Measurements from ENCODE around the gene ELF1. TPM values are rescaled to one million over a fixed set of nuclear protein-coding genes. Genes with fewer than 3 reads are reported as not detected.
"Not testable (repeated sequence)": the region's sequence is repeated elsewhere in the genome, so short reads cannot be mapped to it uniquely, and the experiment has no call there.

ELF1 gene
- total and polyA plus RNA-seq, 2 of the 8 experiments (the other 6 are each of a cell fraction or from before 2014, with no cell fraction given): 5.6 to 18.2 TPM

DNA sequence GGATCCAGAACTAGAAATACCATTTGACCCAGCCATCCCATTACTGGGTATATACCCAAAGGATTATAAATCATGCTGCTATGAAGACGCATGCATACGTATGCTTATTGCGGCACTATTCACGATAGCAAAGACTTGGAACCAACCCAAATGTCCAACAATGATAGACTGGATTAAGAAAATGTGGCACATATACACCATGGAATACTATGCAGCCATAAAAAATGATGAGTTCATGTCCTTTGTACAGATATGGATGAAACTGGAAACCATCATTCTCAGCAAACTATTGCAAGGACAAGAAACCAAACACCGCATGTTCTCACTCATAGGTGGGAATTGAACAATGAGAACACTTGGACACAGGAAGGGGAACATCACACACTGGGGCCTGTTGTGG is 17.4 kb upstream of the ELF1 start:
- H3K23ac ChIP-seq (ENCODE audit: insufficient read length); H3K4me1 ChIP-seq (replicated peaks in 1 of 4; ENCODE audit: control insufficient read depth in 3 of 4, insufficient read depth in 4 of 4, low read length in 3 of 4); H4K20me1 ChIP-seq (replicated peaks in 1 of 2; ENCODE audit: control insufficient read depth in 1 of 2, insufficient read depth in 2 of 2, low read length in 2 of 2); H3K79me2 ChIP-seq (ENCODE audit: control insufficient read depth in 1 of 2, insufficient read depth in 2 of 2, low read length in 2 of 2); H3K14ac ChIP-seq (ENCODE audit: insufficient read length); H2BK120ac ChIP-seq (replicated peaks; ENCODE audit: low read depth, low read length); H2AFZ ChIP-seq (ENCODE audit: low read length); H2AK5ac ChIP-seq (ENCODE audit: low read depth, low read length); CTCF ChIA-PET (ENCODE audit: partially characterized antibody); H3K79me1 ChIP-seq (ENCODE audit: low read depth, low read length); H3K18ac ChIP-seq (ENCODE audit: extremely low read depth, low read length); H3K9me3 ChIP-seq (ENCODE audit: insufficient read depth in 2 of 2, low read depth in 1 of 2, low read length in 1 of 2); H3K4me3 ChIP-seq (ENCODE audit: extremely low read depth in 1 of 4, insufficient read depth in 2 of 4, low read depth in 3 of 4, low read length in 4 of 4); H3K27me3 ChIP-seq (replicated peaks in 1 of 4; ENCODE audit: control insufficient read depth in 3 of 4, extremely low read depth in 1 of 4, insufficient read depth in 3 of 4, low read length in 3 of 4); H3K4ac ChIP-seq (replicated peaks; ENCODE audit: insufficient read length, low read depth, low read length); H4K91ac ChIP-seq (replicated peaks; ENCODE audit: insufficient read length, low read length); FAIRE-seq; H3K36me3 ChIP-seq (ENCODE audit: control insufficient read depth in 2 of 4, insufficient read depth in 4 of 4, low read length in 3 of 4); H3K56ac ChIP-seq (replicated peaks; ENCODE audit: insufficient read length, low read depth, low read length); H3K23me2 ChIP-seq (ENCODE audit: low read depth, low read length); H2BK12ac ChIP-seq (ENCODE audit: low read depth, low read length); H3K9ac ChIP-seq (replicated peaks in 1 of 4; ENCODE audit: extremely low read depth in 1 of 4, low read depth in 3 of 4, low read length in 3 of 4); H3K4me2 ChIP-seq (ENCODE audit: insufficient read depth in 1 of 2, low read depth in 2 of 2, low read length in 2 of 2); H4K8ac ChIP-seq (ENCODE audit: extremely low read depth, insufficient read depth, low read length); POLR2A ChIA-PET (ENCODE audit: partially characterized antibody); H2BK20ac ChIP-seq (ENCODE audit: low read length); H4K5ac ChIP-seq (ENCODE audit: insufficient read length, low read depth, low read length); H2BK5ac ChIP-seq (ENCODE audit: low read depth, low read length); DNase-seq (ENCODE audit: low read depth in 1 of 2, low spot score in 2 of 2); H3K27ac ChIP-seq (ENCODE audit: low read depth, low read length); H2BK15ac ChIP-seq (ENCODE audit: low read length): not testable (repeated sequence)
- WGBS, 2 experiments (ENCODE audit: extremely low coverage in 1 of 2, insufficient coverage in 1 of 2, insufficient read length in 1 of 2, insufficient replicate concordance in 2 of 2, low coverage in 1 of 2, low lambda C conversion rate in 2 of 2, missing lambda C conversion rate in 1 of 2): 92% methylated on average over 5 of the region's 5 CpGs; no CpG with 5 or more reads in 1 of the 2 experiments
